NT2/D1 (cell line): ENCODE measurements around the gene PDE8A.

Experiments
- DNase-seq: peaks from one replicate; pipeline ENCODE4 v3.0.0-alpha.2; 2011; ENCODE audit warnings: low read depth, low spot score
- H3K27me3 ChIP-seq: 2 replicates; pipeline ENCODE4 v1.6.0; 2011; ENCODE audit warnings: mild to moderate bottlenecking; ENCODE audit not compliant: insufficient read length, insufficient read depth
- H3K36me3 ChIP-seq: 2 replicates; pipeline ENCODE4 v1.6.1; 2011; ENCODE audit warnings: mild to moderate bottlenecking, low read length, mixed read lengths; ENCODE audit not compliant: insufficient read depth, insufficient read length
- H3K4me1 ChIP-seq: 2 replicates; pipeline ENCODE4 v1.5.1; 2011; ENCODE audit not compliant: insufficient read depth, insufficient read length
- H3K4me3 ChIP-seq: 2 replicates; pipeline ENCODE4 v1.5.1; 2011; ENCODE audit warnings: low read depth; ENCODE audit not compliant: insufficient read length
- H3K9ac ChIP-seq: 2 replicates; pipeline ENCODE4 v1.6.0; 2011; ENCODE audit warnings: low read depth; ENCODE audit not compliant: insufficient read length
- H3K9me3 ChIP-seq: 2 replicates; pipeline ENCODE4 v1.5.1; 2011; ENCODE audit warnings: mild to moderate bottlenecking, low read length; ENCODE audit not compliant: insufficient read depth
- SUZ12 ChIP-seq: IDR thresholded peaks from 2 replicates; pipeline ENCODE4 v1.6.1; 2011; ENCODE audit not compliant: insufficient read length, insufficient read depth; ENCODE audit errors: extremely low read depth
- YY1 ChIP-seq: IDR thresholded peaks from 2 replicates; pipeline ENCODE4 v1.6.1; 2011; ENCODE audit not compliant: insufficient read length, insufficient read depth
- ZNF274 ChIP-seq: IDR thresholded peaks from 2 replicates; pipeline ENCODE4 v1.6.1; 2011; ENCODE audit warnings: mild to moderate bottlenecking, low read depth, low read length

The PDE8A gene

DNA sequence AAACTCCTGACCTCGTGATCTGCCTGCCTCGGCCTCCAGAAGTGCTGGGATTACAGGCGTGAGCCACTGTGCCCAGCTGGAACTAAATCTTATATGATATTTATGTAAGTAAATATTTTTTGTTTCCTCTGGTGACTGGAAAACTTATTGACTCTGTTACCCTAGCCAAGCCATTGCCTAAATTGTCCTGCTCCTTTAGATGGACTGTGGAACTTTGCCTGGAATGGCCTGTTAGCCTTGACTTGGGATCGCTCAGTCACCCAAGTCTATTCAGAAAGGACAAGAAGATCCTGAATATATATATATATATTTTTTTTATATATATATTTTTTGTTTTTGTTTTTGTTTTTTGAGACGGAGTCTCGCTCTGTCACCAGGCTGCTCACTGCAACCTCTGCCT is 113.9 kb downstream of the PDE8A start:
- Histone ChIP-seq H3K4me1 (no peaks in the 10 kb centered on the region), H3K27me3 (no peaks in the 10 kb centered on the region), H3K4me3 (no peak overlapping the region), H3K9me3 (no peaks in the 10 kb centered on the region), H3K9ac (no peak overlapping the region), H3K36me3 (peaks cover 16% of the 10 kb centered on the region)
- TF ChIP-seq SUZ12 (no peak), YY1 (no peak), ZNF274 (no peak)
- no peak for DNase-seq

DNA sequence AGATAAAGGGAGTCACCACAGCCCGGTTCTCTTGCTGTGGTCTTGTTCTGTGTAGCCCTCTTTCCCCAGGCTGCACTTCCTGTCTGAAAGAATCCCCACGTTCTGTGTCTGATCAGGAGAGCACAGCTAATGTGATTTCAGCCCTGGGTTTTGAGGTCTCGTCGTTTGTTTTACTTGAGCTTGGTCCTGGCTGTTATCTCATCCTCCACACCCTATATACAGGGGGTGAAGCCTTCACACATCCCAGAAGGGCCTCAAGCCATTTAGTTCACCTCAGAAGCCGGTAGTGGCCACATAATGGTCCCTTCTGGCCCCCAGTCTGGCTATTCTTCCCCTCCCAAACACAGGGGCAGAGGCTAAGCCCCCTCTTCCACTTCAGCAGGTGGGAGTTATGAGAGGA is 115.6 kb downstream of the PDE8A start:
- no peaks in the 10 kb centered on the region for H3K4me1 ChIP-seq
- H3K4me3 ChIP-seq = no peak overlapping the region
- no peaks in the 10 kb centered on the region for H3K27me3 ChIP-seq
- H3K9me3 ChIP-seq = no peaks in the 10 kb centered on the region
- DNase-seq = no peak
- TF ChIP-seq YY1 (no peak), ZNF274 (no peak), SUZ12 (no peak)
- H3K9ac ChIP-seq = no peak overlapping the region
- H3K36me3 ChIP-seq = peaks cover 16% of the 10 kb centered on the region

DNA sequence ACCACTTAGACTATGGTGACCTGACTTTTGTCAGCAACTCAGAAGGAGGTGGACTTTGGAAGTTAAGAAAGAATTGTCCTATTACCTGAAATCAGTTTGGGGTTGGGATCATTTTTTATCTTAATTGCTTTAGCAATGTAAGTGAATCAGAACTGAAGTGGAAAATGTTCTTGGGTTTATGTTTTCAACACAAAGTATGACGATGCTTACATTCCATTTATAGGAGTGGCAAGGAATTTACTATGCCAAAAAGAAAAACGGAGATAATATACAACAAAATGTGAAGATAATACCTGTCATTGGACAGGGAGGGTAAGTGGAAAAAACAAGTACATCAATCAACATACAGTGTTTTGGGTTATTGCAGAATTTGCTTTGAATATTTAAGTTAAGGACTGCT is 116.1 kb downstream of the PDE8A start:
- DNase-seq = no peak
- H3K36me3 ChIP-seq = peaks cover 11% of the 10 kb centered on the region
- H3K9ac ChIP-seq = no peak overlapping the region
- no peak for TF ChIP-seq YY1
- TF ChIP-seq SUZ12 = no peak
- no peak for TF ChIP-seq ZNF274
- no peaks in the 10 kb centered on the region for H3K4me1 ChIP-seq
- no peak overlapping the region for H3K4me3 ChIP-seq
- H3K9me3 ChIP-seq = no peaks in the 10 kb centered on the region
- no peaks in the 10 kb centered on the region for H3K27me3 ChIP-seq

DNA sequence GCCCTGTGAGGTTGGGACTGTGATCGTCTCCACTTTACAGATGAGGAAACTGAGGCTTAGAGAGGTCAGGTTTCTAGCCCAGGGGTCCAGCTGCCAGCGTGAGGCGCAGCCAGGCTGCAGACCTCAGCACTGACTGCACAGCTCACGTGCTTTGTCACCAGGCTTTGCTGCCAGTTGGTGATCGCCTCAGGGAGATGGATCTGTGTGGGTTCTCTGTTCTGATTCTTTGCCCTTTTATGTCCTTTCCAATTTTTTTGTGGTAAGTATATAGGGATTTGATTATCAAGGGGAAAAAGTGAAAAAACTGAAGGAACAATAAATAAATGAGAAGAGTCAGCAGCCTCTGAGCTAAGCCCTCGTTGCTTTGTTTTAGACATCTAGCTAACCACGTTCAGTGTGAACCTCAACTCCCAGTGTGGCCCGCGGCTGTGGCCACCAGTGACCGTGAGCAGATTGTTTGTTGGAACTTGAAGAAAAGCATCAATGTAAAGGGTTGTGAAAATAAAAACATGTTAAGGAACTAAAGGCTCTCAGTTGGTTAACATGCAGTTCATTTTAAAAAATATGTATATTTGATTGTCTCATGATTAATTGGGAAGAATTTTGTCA is 117.6 kb downstream of the PDE8A start:
- H3K4me1 ChIP-seq = no peaks in the 10 kb centered on the region
- H3K9ac ChIP-seq = no peak overlapping the region
- peaks cover 5% of the 10 kb centered on the region for H3K36me3 ChIP-seq
- H3K4me3 ChIP-seq = no peak overlapping the region
- TF ChIP-seq ZNF274 = no peak
- no peak for TF ChIP-seq SUZ12
- no peak for TF ChIP-seq YY1
- H3K27me3 ChIP-seq = no peaks in the 10 kb centered on the region
- H3K9me3 ChIP-seq = no peaks in the 10 kb centered on the region
- no peak for DNase-seq

DNA sequence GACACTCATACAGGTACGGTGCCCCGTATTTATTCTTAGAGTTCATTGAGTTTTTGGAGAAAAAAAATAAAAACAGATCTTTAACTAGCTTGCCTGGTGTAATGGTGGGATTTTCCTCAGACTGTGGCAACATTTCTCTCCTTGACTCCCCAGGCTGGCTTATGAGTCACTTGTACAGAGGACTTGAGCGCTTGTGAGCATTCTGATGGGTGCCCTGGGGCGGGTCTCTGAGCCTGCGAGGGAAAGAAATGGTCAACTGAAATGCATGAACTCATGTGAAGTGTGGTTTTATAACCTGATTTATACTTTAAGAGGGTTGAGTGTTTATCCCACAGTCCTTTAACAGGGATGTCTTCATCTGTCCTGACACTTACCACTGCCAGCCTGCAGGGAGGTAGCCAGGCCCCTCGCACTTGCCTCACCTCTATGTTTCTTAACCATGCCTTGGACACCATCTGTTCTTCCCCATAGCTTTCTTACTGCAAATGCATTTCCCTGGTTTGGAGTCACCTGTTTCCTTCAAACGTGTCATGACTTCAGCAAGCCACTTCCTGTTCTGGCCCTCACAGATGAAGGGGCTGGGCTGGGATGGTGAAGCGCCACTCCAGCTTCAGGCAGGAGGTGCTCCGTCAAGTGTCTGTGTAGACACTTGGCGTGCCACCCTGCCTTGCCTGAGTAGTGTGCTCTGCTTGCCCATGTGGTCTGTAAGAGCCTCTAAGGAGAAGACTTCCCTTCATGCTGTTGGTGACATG is 118.7 kb downstream of the PDE8A start:
- peaks cover 5% of the 10 kb centered on the region for H3K36me3 ChIP-seq
- H3K4me3 ChIP-seq = no peak overlapping the region
- no peak for DNase-seq
- no peaks in the 10 kb centered on the region for H3K9me3 ChIP-seq
- H3K4me1 ChIP-seq = no peaks in the 10 kb centered on the region
- H3K9ac ChIP-seq = no peak overlapping the region
- TF ChIP-seq SUZ12 (no peak), YY1 (no peak), ZNF274 (no peak)
- no peaks in the 10 kb centered on the region for H3K27me3 ChIP-seq

DNA sequence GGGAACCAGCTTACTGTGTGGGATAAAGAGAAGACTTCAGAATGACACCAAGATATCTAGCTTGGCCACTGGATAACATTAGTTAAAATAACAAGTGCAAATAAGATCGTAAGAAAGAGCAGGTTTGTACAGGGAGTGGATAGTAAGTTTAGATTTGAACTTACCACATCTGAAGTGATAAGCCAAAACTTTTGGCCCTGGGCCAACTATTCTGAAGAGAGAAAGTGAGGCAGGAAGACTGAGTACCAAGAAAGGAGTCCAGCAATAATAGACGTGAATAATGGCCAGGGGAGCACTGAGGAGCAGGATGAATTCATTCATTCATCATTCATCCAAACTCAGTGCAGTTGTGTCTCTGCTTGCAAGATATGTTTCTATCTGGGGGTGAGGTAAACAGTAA is 122.9 kb downstream of the PDE8A start:
- TF ChIP-seq YY1 (no peak), ZNF274 (no peak), SUZ12 (no peak)
- Histone ChIP-seq H3K4me3 (no peak overlapping the region), H3K9me3 (no peaks in the 10 kb centered on the region), H3K4me1 (no peaks in the 10 kb centered on the region), H3K36me3 (peaks cover 9% of the 10 kb centered on the region), H3K9ac (no peak overlapping the region), H3K27me3 (no peaks in the 10 kb centered on the region)
- no peak for DNase-seq

DNA sequence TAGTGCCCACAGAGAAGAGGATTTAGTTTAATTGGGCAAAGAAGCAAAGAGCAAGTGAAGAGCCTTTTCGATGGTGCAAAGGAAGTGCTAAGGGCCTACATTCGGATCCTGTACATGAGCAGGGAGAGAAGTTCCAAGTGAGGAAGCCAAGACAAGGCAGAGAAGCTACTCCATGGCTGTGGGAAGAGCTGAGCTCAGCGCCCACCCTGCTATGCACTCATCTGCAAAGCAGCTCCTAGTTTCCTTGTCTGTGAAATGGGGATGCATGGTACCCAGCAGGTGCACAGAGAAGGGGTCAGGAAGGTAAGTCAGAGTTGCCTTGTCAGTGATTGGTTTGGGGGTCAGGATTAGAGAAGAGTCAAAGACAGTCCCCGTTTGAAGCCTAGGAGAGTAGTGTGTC is 126.5 kb downstream of the PDE8A start:
- Histone ChIP-seq H3K9ac (no peak overlapping the region), H3K4me1 (no peaks in the 10 kb centered on the region), H3K36me3 (peaks cover 4% of the 10 kb centered on the region), H3K27me3 (no peaks in the 10 kb centered on the region), H3K4me3 (no peak overlapping the region), H3K9me3 (no peaks in the 10 kb centered on the region)
- no peak for DNase-seq
- TF ChIP-seq ZNF274 = no peak
- no peak for TF ChIP-seq SUZ12
- no peak for TF ChIP-seq YY1

DNA sequence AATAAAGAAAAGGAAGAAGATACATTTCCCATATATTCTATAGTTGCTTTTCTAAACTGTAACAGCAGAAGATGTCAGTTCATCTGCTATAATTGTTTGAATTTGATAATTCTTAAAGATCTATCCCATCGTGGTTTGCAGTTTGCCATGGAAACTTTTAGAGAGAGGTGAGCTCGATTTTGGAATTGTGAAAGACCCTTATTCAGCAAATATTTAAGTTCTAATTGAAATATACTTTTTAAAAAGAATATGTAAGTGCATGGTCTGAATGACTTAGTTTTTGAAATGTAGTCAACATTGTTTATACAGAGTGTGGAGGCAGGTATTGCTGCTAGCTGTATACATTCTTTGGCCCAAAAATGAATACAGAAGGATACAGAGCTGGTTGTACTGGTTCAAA is 127.7 kb downstream of the PDE8A start:
- Histone ChIP-seq H3K27me3 (no peaks in the 10 kb centered on the region), H3K9ac (no peak overlapping the region), H3K4me1 (no peaks in the 10 kb centered on the region), H3K4me3 (no peak overlapping the region), H3K36me3 (peaks cover 9% of the 10 kb centered on the region), H3K9me3 (no peaks in the 10 kb centered on the region)
- DNase-seq = no peak
- TF ChIP-seq SUZ12 (no peak), YY1 (no peak), ZNF274 (no peak)
